NCI-H187 treated with DMSO at 0.1 percent for 48 hours (cell line): ENCODE results near the gene GIMAP1.

ENCODE experiments used
- DNase-seq: peaks from one replicate; lab custom pipeline; 2025; lab: John Stamatoyannopoulos, UW

GIMAP1 gene

DNA sequence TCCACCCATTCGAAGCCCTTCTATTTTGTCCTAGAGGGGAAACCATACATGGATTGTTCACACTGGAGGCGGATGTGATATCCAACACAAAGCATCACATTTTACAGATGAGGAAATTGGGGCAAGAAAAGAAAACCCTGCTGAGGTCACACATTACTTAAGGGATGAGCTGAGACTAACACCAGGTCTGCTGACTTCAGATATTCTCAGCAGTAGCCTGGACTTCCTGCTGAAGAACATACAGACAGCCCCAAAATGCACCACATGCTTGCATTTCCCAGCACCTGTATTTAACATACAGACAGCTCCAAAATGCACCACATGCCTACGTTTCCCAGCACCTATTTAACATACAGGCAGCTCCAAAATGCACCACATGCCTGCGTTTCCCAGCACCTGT is 32.0 kb downstream of the GIMAP1 start:
- no peak for DNase-seq

DNA sequence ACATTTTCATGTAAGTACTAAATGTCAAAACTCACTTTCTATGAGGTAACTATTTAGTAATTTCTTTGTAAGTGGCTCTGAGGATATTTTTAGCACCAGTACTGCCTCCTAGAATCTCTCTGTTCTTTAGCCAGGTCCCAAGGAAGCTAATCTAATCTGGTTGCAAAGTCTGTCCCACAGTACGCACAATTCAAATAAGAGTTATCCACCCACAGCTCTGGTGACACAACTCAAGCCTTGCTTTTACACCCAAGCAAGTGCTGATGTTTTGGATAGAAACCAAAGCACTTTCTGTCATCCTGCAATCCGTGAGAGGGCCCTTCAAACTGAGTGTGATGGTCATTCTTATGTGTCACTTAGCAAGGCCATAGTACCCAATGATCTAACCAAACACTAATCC is 35.3 kb downstream of the GIMAP1 start:
- no peak for DNase-seq

- DNase-seq, result no peak
These were observed 36.8 kb downstream of the GIMAP1 start for GRCh38 chr7:150753239-150753638.

GRCh38 chr7:150753826-150754603 is 37.6 kb downstream of the GIMAP1 start:
- DNase-seq, result no peak

DNA sequence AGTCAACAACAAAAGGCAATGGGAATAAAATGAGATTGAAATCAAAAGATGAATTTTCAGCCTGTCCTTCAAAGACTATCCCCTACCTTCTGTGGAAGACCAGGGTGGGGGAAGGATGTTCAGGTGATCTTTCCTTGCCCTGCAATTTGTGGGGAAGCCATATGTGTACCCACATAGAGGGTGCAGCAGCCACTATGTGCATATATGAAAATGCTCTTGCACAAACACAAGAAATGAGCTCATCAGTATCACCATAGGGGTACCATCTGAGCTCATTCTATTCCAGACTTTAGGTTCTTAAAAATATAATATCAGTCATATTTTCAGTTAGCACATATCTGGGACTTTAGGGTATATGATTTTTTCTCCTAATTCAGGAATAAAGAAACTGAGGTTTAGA is 38.5 kb downstream of the GIMAP1 start:
- no peak for DNase-seq

GRCh38 chr7:150755473-150756099 is 39.2 kb downstream of the GIMAP1 start:
- DNase-seq, result no peak

- no peak for DNase-seq
These were observed 39.8 kb downstream of the GIMAP1 start for GRCh38 chr7:150756166-150756565.

- DNase-seq, result no peak
These were observed 40.4 kb downstream of the GIMAP1 start for GRCh38 chr7:150756858-150757257.

DNA sequence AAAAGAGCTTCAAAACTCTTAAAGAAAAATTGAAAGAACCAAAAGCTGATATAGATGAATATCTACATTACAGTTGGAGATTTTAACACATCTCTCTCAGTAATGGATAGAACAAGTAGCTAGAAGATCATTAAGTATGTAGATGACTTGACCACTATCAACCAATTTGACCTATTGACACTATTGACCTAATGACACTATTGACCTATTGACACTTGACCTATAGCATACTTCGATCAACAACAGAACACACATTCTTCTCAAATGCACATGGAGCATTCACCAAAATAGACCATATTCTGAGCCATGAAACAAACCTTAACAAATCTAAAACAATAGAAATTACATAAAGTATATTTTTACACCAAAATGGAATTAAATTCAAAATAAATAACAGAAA is 43.1 kb downstream of the GIMAP1 start:
- no peak for DNase-seq

GRCh38 chr7:150766334-150766709 is 49.9 kb downstream of the GIMAP1 start:
- DNase-seq, result no peak

DNA sequence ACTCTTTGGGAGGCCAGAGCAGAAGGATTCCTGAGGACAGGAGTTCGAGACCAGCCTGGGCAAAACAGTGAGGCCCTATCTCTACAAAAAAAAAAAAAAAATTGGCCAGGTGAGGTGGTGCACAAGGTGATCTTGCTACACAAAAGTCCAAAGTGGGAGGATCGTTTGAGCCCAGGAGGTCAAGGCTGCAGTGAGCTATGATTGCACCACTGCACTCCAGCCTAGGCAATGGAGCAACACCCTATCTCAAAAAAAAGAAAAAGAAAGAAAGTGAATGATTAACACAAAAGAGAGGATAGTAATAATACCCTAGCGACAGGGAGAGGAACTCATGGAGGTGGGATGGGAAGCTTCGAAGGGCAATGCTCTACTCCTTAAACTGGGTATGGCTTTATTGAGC is 53.4 kb downstream of the GIMAP1 start:
- no peak for DNase-seq
